Activated CD8-positive, alpha-beta memory T cell treated with anti-CD3 and anti-CD28 coated beads for 24 hours (primary cell): ENCODE measurements around the gene KLHL14.

Experiments
- DNase-seq: peaks from one replicate; pipeline ENCODE4 v3.0.0-alpha.2; 2020

The KLHL14 gene

GRCh38 chr18:32770054-32770665, 2.7 kb downstream of the KLHL14 start:
- no peak for DNase-seq

DNA sequence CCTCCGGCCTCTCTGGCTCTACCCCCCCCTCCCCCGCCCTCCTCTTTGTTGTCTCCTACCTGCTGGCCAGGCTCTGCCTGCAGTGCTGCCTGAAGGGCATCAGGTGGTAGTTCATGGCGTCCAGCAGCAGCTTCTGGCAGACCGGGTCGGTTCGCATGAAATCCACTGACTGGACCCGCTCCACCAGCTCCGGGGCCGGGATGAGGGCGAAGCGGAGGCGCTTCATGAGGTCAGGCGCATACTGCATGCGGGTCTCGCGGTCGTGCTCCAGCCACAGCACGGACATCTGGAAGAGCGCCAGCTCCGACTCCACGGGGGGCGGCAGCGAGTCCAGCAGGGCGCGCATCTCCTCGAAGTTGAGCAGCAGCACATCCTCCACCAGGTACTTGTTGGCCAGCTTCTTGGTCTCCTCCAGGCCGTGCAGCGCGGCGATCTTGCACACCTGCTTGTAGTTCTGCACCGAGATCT, 3.2 kb downstream of the KLHL14 start:
- no peak for DNase-seq

DNA sequence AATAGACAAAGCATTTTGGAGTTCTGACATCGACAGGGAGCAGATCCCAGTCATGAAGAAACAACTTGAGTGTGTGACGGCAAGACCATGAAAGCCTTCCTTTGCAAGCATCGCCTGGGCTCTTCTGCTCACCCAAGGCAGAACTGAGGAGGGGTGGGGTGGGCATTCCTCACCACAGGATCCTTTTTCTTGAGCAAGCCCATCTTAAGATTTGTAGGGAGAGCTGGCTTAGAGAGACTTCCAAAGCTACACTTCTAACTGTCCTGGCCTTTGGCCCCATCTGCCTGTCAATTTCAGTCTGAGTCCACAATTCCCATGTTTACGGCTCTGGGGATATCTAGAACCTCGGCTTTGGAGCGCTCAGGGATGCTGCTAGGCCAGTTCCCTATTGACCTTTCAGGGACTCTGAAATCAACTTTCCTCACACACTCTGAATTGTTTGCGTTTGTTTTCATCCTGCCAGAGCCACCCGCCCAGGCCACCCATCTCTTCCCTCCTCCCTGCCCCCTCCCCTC, 3.7 kb downstream of the KLHL14 start:
- DNase-seq: no peak

DNA sequence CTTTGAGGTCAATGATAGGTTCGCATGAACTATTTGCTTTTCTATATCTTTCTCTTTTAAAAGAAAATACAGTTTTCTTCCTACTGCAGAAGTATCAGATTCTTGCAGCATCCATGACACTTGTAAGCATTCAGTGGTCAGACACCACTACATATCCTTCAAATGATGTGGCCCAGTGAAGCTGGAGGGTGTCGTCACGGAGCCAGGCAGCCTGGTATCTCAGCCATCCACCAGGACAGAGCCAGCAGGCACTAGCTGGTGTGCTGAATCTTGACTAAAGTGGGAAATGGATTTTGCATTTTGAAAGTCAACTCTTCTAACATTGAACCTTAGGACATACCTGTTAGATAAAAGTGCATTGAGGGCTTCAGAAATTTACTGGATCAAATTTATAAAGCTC, 5.4 kb downstream of the KLHL14 start:
- no peak for DNase-seq

GRCh38 chr18:32764611-32765244, 8.1 kb downstream of the KLHL14 start:
- no peak for DNase-seq

DNA sequence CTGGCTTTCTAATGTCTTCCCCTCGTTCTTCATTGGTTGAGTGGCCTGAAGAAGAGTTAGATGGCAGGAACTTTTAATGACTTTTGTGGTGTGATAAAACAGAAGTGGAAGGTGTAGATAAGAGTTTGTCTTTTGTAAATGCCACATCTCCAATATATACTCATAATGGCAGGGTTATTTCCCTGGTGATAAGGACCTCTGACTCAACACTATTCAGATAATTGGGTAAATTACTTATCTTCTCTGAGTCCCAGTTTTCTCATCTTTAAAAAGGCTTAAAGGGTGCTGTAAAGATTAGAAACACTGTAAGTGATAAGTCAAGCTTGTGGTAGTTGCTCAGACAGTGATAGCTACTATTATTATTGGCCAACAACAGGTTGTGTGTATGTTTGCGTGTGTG, 9.5 kb downstream of the KLHL14 start:
- DNase-seq: no peak

GRCh38 chr18:32761231-32761630, 11.6 kb downstream of the KLHL14 start:
- no peak for DNase-seq

- no peak for DNase-seq
Observed at GRCh38 chr18:32760391-32760790, 12.4 kb downstream of the KLHL14 start.

DNA sequence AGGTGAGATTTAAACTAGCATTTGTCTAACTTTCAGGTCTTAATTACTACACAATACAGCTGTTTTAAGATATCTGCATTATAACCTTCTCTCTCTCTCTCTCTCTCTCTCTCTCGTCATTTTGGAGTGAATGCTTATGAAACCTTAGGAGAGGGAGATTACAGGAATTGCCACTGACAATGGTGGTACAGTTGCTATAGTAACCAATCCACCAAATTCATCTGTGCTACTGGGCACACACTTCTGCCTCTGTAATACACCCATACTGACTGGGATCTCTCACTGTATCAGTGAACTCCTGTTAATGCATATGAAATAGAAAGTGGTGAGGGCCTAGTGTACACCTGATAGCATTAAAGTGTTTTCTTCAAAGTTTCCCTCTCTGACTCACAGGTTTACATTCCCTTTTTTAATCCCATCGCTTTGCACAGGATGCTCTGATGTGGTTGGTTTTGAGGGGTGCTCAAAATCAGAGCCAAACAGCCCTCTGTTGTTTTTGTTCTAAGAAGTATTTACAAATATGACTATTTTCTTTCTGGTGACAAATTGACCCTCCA, 13.1 kb downstream of the KLHL14 start:
- no peak for DNase-seq

GRCh38 chr18:32754508-32755263, 18.1 kb downstream of the KLHL14 start:
- DNase-seq: no peak

DNA sequence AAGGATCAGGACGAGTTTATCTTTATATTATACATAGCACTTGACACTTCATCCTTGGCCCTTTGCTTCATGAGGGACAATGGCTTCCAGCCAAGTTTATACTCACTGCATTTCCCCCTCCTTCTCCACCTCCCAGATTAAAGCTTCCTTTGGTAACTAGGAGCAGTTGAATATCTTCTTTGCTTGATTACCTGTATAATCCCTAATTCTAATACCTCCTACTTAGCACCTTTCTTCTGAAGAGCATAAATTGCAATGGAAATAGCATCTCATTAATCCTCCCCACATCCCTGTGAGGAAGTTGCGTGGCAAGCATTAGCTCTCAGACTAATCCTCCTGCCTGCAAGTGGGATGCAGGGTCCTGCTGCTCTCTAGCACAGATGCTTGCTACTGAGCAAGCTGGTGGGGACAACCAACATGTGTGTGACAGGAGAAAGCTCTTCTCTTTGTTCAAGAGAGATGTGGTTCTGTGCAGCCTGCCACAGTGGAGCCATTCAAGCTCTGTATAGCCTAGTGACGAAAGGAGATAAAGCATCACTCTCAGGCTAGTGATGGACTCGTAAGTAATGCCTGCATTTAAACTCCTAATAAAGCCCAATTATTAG, 19.1 kb downstream of the KLHL14 start:
- DNase-seq: no peak

DNA sequence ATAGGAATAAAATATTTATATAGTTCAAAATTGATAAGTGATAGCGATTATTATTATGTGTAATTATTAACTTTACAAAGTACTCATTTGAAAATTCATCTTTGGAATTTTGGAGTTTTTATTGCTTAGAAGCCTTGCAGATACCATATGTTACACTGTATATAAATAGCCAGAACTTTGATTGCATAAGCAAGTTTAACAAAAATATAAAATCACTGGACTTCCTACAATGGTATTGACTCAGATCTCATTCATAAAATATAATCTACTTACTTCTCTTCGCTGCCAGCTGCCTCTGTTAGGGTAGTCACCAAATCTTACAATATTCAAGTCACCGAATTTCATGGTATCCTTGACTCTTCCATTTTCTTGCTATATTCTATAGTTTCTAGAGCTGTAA, 22.5 kb downstream of the KLHL14 start:
- DNase-seq: no peak

DNA sequence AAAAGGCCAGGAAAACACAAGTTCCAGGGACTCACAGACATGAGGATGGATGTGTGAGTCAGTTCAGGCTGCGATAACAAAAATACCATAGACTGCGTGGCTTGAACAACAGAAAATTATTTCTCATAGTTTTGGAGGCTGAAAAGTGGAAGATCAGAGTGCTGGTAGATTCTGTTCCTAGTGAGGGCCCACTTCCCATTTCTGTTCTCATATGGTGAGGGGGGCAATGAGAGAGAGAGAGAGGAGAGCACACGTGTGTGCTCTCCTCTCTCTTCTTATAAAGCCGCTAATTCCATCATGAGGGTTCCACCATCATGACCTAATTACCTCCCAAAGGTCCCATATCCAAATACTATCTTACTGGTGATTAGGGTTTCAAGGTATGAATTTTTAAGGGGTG, 23.0 kb downstream of the KLHL14 start:
- DNase-seq: no peak

DNA sequence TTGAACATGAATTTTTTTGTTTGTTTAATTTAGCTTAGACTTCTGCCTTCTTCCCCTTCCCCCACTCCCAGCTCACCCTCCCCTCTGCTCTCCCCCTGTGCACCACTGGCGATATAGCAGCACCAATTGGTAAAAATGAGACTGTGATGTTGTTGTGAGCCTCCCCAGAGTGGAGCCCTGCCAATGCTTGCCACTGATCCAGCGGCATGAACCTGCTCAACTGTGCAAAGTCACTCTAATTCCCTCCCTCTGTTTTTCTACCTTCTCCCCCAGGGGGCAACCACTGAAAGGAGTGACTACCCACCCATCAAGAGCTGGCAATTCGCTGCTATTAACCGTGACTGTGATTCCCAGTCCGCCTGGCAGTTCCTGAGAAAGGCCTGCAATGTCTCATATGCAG, 30.2 kb downstream of the KLHL14 start:
- DNase-seq: no peak

GRCh38 chr18:32735781-32736180, 37.0 kb downstream of the KLHL14 start:
- DNase-seq: no peak

- no peak for DNase-seq
Observed at GRCh38 chr18:32734442-32734841, 38.4 kb downstream of the KLHL14 start.

- DNase-seq: no peak
Observed at GRCh38 chr18:32732165-32732564, 40.7 kb downstream of the KLHL14 start.

- DNase-seq: no peak
Observed at GRCh38 chr18:32730620-32731091, 42.2 kb downstream of the KLHL14 start.

DNA sequence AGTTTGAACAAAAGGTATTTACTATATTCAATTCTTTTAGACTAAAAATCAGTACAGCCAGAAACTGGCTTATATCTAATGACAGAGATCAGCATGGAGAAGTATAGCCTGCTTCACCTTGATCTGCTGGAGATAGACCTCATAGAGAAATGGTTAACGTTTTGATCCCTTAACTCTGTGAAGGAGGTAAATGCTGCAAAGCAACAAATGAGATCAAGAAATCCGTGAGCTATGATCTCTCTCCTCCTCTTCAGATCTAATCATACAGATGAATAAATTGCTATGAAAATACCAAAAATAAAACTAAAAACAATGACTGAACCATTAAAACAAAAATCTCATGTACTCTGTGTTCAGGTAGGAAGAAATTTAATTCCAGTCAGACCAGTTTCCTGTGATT, 42.8 kb downstream of the KLHL14 start:
- DNase-seq: no peak

DNA sequence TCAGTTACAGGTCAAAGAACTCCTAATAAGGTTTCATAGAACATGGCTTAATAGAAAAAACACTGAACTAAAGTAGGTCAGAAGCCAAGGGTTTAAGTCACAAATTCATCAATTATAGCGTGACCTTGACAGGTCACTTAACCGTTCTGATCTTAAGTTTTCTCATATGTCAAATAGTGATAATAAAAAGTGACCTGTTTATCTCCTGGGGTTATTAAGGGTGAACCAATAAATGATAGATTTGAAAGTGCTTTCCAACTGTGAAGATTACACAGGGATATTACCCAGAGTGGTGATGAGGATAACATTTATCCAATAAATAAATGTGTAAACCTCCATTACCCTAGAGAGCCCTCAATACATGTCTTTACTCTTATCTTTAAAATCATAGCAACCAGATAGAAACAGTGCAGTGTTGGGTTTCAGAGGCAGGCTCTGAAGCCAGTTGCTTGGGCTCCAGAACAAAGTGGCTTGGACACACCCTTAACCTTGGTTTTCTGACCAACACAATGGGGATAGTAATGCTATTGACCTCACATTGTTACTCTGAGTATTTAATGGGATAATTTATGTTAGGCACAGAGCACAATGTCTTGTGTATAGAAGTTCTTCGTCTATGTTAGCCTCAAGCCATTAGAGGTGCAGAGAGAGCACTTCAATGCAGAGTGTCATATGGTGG, 48.6 kb downstream of the KLHL14 start:
- no peak for DNase-seq

- no peak for DNase-seq
Observed at GRCh38 chr18:32722279-32722678, 50.5 kb downstream of the KLHL14 start.

DNA sequence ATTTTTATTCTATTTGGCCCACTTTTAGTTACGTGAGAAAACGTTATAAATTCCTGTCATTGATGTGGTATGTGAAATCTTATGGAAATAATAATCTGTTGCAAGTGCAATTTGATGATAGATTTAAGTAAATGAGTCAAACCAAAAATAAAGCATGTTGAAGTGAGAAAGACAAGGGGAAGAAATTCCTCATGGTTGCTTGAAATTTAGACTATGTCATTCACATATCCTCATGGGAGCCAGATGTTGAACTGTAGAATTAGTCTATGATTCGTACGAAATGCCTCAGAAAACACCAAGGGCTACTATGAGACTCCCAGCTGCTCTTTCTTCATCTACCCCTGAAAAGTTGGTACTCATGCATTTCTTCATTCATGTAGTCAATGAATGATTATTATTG, 55.7 kb downstream of the KLHL14 start:
- DNase-seq: no peak
